Subcutaneous adipose tissue (tissue), 4 donors: ENCODE results near the gene TMEM140. TPM values are rescaled to one million over a fixed set of nuclear protein-coding genes. Genes with fewer than 3 reads are reported as not detected.

ENCODE experiments used
- CTCF ChIP-seq: fragments of 450-650 bp; IDR thresholded peaks from one replicate; pipeline ENCODE4 v1.5.1; 2016; ENCODE audit warnings: low read depth, mild to moderate bottlenecking, control low read depth, antibody characterized with exemption, moderate library complexity
- total RNA-seq, 4 donors: library from RNA; depleted of rRNA; stranded (reverse); fragments of >200 nt; gene quantifications; one replicate each; pipeline ENCODE4 v1.1.0, GENCODE V29; 2016

TMEM140 gene
- total RNA-seq, 4 donors from 2014 or later: 36.7 to 114 (median 67.4) TPM

- TF ChIP-seq CTCF: no peak
Observed at GRCh38 chr7:135192914-135193536, 45.2 kb downstream of the TMEM140 start.

DNA sequence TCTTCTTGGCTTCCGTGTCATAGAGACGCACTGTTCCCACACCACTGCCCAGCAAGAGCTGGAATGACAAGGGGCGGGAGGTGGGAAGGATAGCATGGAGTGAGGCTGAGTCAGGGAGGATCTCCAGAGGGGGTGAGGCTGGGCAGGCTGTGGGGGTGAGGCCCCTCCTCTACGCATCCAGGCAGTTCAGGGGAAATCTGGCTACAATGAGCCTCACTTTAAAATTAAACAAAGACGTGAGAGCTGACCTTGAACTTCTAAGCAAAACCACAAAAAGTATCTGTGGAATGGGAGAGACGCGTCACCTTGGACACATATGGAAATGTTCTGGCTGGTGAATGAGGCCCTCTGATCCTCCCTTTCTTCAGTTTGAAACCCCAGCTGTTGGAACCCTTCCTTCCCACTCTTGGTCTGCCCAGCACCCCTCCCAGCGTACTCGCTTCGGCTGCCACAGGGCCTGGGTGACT is 45.8 kb downstream of the TMEM140 start:
- TF ChIP-seq CTCF: no peak

- TF ChIP-seq CTCF: no peak
Observed at GRCh38 chr7:135194494-135195095, 46.7 kb downstream of the TMEM140 start.

DNA sequence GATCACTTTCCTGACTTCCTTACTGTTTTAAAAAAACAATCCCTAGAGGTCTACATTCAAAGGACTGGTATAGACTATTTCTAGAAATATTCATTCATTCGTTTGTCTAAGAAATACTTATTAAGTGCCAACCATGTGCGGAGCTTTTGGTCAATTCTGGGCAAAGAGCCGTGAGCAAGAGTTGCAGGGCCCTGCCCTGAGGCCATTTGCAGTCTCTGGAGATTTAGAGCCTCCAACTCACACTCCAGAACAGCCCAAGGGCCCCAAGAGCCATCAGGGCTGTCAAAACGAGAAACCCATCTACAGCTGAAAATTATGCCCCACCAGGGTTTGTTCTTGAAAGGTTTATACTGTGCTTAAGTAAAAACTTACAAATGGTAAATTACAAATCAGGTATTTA is 47.3 kb downstream of the TMEM140 start:
- TF ChIP-seq CTCF: no peak

GRCh38 chr7:135195968-135196629 is 48.2 kb downstream of the TMEM140 start:
- TF ChIP-seq CTCF: no peak

GRCh38 chr7:135197343-135197742 is 49.5 kb downstream of the TMEM140 start:
- no peak for TF ChIP-seq CTCF

GRCh38 chr7:135197906-135198655 is 50.2 kb downstream of the TMEM140 start:
- TF ChIP-seq CTCF: no peak
